HG03045 (cell line): ENCODE measurements around the gene COL15A1.

ENCODE experiments used
- ATAC-seq: cut with Tn5 transposase; IDR thresholded peaks from one replicate; pipeline ENCODE4 v1.9.1; 2021; ENCODE audit warnings: mild to moderate bottlenecking, moderate library complexity; ENCODE audit not compliant: unreplicated experiment

COL15A1 gene

DNA sequence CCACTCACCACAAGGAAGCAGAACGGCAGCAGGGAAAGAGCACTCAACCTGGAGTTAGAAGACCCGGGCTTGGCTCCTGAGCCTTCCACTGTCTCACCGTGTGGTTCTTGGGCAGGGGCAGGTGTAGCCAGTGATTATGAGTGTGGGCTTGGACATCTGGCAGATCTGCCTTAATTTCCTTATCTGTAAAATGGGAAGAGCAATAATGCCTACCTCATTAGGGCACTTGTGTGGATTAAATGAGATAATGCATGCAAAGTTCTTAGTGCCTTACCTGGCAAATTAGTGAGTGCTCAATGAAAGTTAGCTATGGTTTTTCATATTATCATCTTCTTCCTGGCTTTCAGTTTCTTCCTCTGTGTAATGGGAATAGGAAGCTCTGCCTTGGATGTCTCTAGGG lies 28.1 kb upstream of the COL15A1 start:
- ATAC-seq = no peak

DNA sequence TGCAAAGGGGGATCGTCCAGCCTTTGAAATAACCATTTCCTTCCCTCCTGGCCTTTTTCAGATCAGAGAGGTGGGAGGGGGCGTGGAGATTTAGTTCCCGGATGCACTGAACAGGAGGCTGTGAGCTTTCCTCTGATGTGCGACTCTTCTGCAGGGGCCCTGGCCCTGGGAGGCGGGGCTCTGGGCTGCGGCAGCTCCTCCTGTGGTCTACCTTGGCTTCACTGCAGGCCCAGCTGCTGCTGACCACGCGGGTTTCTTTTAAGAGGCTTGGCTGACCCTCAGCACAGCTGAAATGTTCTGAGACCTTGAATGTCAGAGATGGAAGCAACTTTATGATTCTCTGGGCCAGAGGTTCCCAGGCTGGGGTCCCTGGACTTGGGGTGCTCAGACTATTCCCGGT lies 27.0 kb upstream of the COL15A1 start:
- no peak for ATAC-seq

DNA sequence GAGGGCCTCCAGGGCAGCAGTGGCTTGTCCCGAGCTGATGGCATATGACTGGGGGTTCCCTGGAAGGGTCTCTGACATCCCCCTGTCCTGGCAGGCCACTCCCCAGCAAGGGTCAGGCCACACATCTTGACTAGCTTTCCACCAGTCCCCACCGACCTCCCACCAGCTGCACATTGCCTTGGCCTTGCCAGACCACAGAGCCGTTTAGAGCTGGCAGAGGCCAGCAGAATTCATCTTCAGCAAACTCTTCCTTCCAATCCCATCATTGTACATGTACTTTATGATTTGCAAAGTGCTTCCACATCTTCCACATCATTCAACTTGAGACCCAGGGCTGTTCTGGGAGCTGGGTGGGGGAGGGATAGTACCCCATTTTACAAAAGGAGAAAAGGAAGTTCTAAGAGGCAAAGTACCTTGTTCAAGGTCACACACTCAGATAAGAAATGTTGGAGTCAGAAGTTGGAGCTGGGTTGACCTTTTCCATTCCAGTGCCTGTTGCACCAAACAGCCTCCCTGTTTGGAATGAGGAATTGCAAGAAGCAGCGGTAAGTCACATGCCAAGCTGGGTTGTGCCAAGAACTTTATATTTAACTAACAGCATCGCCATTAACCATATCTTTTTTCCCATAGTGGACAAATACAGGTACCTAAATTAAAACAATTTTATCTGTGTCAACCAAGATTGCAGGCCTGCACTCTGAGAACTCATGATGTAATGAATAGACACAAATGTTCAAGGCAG lies 25.8 kb upstream of the COL15A1 start:
- ATAC-seq = no peak

DNA sequence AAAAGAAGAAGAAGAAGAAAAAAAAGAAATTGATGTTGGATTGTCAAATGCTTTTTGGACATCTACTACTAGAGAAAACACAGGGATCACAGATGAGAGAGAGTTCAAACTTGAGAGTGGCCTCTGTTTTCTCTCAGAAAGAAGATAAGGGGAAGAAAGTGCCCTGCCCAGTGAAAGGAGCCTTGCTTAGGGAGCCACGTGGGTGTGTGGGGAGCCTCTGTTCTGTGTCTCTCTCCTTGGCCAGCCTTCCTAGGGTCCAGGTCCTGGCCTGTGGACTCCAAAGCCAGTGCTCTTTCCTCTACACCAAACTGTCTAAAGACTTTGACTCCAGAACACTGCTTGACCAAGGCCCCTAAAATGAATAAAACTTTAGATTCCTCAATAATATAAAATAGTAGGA lies 22.0 kb upstream of the COL15A1 start:
- no peak for ATAC-seq

DNA sequence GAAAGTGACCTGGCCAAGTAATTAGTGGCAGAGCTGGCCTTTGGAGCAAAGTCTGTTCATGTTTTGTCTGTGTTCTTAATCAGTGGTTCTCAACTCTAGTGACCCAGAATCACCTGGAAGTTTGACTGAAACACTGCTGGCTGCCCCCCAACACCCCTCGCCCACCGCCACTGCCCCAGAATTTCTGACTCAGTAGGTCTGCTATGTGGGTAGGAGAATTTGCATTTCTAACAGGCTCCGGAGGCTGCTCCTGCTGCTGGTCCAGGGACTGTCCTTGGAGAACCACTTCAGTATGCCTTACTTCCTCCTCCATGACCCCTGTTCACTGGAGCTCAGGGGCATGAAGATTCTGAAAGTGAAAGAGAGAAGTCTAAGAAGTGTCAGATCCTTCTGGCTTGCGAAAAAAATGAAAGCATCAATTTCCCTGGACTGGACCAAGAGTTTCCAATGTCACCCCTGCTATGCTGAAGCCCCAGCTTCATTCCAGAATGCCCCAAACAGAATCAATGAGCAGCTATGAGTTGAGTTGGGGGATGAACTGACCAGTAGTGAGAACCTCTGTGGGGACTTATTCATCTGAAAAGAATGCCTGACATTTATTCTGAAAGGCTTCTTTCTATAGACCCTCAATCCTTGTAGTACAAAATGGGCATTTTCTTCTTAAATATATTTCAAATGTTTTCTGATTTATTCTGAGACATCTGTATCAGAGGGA lies 20.8 kb upstream of the COL15A1 start:
- no peak for ATAC-seq

DNA sequence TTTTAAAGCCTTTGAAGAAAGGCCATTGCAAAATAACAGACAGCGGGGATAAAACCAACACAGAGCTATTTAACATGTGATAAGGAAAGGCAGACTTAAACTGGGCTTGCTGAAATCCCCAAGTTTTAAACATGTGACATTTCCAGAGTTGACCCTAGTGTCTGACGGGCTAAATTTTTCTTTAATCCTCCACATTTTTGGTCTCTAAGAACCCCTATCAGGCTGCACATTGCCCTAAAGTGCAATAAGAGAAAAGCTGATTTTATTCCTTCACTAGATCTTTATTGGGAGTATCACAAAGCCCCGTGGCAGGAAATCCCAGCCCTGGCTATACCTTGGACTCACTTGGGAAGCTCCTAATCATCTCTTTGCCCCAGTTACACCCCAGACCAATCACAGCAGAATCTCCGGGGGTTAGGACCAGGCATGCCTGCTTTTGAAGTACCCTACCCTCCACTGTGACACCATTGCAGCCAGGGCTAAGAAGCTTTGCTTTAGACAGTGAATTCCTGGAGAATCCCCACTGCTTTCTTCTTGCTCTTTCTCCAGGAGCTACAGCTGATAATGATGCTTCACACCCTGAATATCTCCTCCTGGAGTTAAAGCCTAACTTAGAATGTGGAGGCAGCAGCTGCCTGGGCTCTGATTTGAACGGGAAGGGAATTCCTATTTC lies 20.1 kb upstream of the COL15A1 start:
- ATAC-seq = no peak

DNA sequence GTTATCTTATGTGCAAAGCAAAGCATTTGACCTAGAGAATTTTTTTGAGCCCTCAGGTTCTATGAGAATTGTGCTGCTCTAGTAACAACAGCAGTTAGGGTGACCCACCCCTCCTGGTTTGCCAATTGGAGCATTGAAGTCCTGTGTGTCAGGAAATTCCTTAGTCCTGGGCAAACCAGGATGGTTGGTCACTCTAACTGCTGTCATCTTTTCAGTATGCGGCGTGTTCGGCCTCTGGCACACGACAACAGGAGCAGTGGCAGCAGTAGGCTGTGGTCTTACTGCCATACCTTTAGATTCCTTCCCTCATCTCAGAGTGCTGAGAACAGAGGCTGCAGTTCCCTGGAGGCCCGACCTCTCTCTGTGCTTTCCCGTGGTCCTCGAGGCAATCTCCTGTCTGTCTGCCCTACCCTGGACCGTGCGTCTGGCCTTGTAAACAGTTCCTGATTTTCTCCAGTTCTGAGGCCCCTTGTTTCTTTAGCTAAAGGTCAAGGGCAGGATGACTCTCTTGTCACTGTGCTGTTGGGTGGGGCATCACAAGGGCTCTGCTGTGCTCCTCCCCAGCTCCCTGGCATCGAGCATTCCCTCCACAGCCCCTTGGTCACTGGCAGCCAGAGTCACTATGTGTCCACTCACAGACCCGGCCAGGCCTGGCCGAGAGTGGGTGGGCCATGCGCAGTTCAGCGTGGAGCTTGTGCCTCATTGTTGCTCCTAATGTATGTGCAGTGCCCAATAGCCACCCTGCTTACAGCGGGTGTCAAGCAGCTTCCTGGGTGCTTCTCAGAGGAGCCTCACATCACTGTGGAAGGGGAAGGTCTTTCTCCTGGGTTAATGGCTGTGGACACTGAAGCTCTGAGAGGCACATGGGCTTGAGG lies 18.5 kb upstream of the COL15A1 start:
- no peak for ATAC-seq

DNA sequence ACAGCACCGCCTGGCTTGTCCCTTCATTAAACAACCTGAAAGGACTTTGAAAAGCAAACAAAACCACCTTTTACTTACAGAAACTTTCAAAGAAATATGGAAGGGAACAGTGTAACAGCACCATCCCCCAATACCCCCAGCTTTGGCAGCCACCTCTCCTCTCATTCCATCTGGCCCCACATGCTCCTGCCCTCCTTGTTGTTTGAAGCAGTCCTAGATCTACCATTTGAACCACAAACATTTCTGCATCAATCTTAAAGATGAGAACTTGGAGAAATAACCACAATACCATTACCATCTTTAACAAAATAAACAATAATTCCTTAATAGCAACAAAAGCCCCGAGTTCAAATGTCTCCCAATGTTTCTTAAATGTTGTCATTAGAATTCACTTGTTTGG lies 17.8 kb upstream of the COL15A1 start:
- ATAC-seq = no peak

DNA sequence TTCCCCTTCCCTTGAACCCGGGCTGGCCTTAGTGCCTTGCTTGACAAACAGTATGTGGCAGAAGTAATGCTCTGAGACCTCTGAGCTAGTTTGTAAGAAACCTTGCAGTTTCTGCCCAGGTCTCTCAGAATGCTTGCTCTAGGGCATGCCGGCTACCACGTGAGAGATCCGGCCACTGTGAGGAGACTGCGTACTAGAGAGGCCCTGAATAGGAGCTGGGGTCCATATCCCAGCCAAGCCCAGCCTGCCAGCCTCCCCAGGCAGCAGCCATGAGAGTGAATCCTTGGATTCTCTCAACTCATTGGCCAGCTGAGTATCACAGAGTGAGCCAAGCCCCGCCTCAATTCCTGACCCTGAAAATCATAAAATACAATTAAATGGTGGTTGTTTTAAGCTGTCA lies 16.0 kb upstream of the COL15A1 start:
- ATAC-seq = no peak

DNA sequence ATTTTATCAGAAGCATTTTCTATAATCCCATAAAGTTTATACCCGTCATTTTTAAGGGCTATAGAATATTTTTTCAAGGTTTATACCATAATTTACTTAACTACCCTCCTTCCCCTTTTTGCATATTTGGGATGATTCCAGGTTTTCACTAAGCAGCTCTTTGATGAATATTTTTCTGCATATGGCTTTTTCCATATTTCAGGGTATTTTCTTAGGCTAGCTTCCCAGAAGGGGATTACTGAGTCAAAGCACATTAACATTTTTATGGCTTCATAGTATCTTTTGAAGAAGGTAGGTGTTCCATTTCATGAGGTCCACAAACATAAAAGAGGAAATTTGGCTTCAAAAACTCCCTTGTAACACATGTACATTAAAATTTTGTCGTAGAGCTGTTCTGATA lies 14.6 kb upstream of the COL15A1 start:
- ATAC-seq = no peak

DNA sequence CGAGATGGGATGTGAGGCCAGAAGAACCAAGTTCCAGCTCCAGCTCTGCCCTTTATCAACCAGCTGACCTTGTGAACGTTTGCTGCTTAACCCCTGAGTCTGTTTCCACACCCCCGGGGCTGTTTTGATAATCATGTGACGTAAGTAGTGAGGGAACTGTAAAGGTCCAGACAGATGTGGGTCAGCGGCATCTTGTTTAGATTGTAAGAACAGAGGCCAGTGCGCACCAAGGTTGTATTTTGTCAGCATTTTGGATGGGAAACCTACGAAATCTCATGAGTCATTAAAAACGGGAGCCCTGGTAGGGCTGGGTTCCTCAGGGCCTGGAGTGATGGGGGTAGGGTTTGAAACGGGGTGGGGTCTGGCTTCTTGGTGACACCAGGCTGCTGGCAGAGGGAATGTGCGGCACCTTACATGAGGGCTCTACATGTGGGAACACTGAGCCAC lies 13.8 kb upstream of the COL15A1 start:
- no peak for ATAC-seq

DNA sequence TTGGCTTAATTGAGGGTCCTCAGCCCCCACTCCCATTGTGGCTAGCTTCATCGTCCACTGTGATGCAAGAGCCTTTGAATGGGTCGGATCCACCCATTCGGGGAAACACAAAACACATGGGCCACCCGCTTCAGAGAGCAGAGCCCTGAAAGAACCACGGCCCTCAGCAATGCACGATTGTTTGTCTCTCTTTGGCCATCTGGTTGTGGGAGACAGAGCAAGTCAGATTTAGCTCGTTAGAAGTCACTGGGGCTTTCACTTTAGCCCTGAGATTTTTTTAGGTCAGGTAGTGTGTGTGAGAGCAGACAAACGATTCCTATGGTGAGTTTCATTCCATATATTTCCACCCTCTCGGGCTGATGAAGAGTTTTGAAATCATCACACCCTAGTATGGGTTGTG lies 12.9 kb upstream of the COL15A1 start:
- ATAC-seq = no peak

DNA sequence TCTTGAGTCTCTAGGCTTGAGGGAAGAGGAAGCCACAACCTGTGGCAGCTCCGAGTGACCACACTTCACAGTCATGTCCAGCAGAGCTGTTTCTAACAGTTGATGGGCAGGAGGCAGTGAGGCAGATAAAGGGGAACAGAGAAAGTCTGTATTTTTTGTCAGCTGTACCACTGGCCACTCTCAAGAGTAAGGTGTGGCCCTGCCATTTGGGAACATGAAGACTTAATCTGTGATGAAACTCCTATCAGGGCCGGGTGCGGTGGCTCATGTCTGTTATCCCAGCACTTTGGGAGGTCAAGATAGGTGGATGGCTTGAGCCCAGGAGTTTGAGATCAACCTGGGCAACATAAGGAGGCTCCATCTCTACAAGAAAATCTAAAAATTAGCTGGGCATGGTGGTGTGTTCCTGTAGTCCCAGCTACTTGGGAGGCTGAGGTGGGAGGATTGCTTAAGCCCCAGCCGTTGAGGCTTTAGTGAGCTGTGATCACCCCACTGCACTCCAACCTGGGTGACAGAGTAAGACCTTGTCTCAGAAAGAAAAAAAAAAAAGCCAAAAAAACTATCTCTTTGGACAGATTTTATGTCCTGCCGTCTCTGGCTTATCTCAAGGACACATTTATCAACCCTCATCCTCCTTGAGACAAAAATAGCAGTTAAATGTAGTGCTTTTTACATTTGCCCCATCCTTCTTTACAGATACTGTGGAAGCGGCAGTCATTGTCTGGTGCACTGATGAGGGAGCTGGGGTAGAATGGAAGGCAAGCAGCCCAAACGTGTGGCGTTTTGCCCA lies 11.9 kb upstream of the COL15A1 start:
- ATAC-seq = no peak

DNA sequence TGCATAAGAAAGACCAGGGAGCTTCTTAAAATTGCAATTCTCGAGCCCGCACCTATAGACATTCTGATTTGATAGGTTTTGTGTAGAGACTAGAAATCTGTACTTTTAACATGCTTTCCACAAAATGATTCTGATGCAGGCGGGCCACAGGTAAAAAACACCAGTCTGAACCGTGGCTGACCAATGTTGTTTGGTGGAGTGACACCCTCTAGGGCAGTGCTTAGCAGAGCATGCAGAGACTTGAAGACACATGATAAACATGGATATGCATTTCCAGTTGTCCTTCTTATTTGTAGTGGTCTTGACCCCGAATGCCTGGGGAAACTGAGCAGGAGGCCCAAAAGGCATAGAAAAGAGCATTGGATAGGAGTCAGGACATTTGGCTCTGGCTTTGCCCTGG lies 10.5 kb upstream of the COL15A1 start:
- ATAC-seq = no peak

DNA sequence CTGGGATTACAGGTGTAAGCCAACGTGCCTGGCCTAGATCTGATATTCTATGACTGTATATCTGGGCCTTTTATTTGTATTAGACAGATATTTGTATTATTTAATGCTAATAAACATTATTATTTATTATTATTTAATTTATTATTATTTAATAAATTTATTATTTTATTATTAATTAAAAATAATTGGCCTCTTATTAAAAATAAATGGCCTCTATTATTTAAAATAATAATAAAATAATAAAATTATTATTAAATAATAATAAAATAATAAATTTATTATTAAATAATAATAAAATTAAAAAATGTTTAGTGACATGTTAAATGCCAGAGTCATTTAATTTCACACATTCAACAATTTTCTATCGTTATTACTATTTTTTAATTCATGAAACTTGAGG lies 9.8 kb upstream of the COL15A1 start:
- no peak for ATAC-seq

DNA sequence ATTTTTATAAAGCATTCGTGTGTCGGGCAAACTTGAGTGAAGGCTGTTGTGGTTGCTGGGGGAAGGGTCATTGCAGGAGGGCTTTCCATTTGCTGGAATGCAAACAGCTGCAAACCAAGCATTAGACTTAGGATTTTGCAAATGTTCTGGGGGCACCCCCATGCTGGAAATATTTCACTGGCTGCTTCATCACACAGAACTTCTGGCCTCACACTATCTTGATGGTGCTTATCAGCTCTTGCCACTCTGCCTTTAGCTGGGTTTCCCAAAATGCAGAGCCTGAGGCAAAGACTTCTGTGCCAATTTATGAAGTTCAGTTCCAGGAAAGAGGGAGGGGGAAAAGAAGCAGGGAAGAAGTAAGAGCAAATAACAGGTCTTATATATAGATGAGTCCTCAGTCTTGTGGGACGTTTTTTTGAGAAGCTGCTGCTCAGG lies 8.6 kb upstream of the COL15A1 start:
- ATAC-seq = no peak

DNA sequence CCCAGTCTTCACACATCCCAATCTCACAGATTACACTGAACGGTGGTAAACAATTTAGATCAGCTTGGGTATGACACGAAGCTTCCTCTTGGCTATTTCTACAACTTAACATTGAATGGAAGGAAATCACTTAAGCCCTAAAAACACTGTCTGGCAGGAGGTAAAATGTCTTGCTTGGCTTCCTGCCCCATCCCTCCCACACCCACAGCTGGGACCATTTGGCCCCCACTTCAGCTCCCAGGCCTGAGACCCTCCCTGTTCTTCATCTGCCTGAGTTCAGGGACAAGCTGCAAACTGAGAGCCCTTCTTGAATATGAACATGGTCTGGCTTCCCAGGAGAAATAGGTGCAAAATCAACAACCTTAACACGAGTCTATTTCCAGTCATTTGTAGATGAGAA lies 3.4 kb upstream of the COL15A1 start:
- ATAC-seq = no peak

DNA sequence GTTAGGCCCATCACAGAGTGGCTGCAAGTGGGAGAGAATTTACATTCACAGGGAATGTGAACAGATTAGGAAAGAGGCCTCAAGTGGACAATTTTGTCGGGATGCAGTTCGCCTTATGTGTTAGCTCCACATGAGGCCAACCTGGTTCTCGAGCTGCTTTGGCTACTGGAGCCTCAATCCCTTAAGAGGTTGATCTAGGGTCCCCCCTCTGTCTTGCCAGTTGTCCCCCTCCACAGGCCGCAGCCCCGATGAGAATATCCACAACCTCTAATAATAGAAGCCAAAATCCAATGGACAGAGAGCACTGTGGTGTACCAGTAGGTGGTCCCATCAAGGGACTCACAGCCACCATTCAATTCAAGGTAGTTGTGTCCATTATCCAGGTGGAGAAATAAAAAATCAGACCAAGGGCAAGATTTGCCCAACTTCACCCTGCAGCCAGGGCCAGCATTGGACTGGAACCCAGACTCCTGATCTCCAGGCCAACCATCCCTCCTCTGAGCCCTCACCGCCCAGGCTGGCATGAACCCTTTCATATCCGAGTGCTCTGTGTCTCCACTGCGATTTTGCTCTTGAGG lies 1.7 kb upstream of the COL15A1 start:
- ATAC-seq = no peak

DNA sequence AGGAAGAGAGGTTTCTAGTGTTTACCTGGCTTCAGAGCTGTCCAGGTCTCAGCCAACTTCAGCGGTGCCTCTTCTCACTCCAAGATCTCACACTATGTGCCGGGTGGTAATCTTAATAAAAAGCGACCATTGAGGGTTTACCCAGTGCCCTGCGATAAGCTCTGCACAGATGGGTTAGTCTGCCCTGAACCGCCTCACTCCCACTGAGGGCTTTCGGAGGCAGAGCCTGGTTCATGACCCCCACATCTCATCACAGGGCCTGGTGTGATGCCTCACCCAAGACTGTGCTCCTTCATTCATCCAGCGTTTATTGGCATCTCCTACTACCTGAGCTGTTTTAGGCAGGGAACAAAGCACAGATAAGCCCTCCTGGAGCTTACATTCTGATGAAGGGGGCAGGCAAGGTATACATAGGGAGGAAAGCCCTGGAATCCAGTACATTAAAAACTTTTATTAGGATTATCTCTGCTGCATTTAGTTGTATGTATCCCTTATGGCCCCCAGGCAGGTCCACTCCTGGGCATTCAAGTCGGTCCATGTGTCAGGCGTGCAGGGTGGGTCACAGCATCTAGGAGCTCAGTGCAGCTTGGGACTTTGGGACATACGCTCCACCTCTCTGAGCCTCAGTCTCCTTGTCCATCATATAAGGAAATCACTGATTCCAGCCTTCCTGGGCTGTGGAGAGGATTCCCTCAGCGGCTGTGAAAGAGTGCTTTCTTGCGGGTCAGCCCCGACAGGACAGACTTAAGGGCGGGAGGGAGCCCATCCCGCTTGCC lies 613 bp upstream of the COL15A1 start:
- no peak for ATAC-seq
